ENCODE results near the gene PCDHB14. TPM values are rescaled to one million over a fixed set of nuclear protein-coding genes. Genes with fewer than 3 reads are reported as not detected.
"Not testable (repeated sequence)": the region's sequence is repeated elsewhere in the genome, so short reads cannot be mapped to it uniquely, and the experiment has no call there.

The PCDHB14 gene
- total RNA-seq, 1 experiment from 2014 or later = 0.87 TPM

GRCh38 chr5:141192110-141192725 lies 30.9 kb upstream of the PCDHB14 start, which contains the start of gene PCDHB10:
Gene PCDHB10 (plus strand): TSS chr5:141192353. CDS start chr5:141192553, 200 bp downstream.
- BruUV-seq (replicated peaks) = no TSS peak
- intact Hi-C loops (cut with micrococcal nuclease) = no loop called here

GRCh38 chr5:141194332-141194731 lies 28.8 kb upstream of the PCDHB14 start:
- H4K20me1 ChIP-seq (ENCODE audit: low read length); H3K4me1 ChIP-seq (ENCODE audit: insufficient read depth, low read length); H3K79me2 ChIP-seq (ENCODE audit: low read length); H3K27me3 ChIP-seq (ENCODE audit: low read length); H3K9me3 ChIP-seq (ENCODE audit: low read length); DNase-seq; H3K4me2 ChIP-seq (ENCODE audit: low read length); H3K9me2 ChIP-seq (replicated peaks; ENCODE audit: low read length); CTCF ChIA-PET; intact Hi-C loops (cut with micrococcal nuclease); H2AFZ ChIP-seq (ENCODE audit: low read length); H3F3A ChIP-seq (ENCODE audit: low read length, unreplicated experiment); H3K4me3 ChIP-seq (ENCODE audit: low read length); H3K27ac ChIP-seq (ENCODE audit: low read length); BruUV-seq (replicated peaks); H3K36me3 ChIP-seq (ENCODE audit: low read depth, low read length); H3K9ac ChIP-seq (ENCODE audit: low read length); ATAC-seq; POLR2A ChIA-PET (ENCODE audit: unreplicated experiment): not testable (repeated sequence)

More at GRCh38 chr5:141192110-141192725, 30.9 kb upstream of the PCDHB14 start, which contains the start of gene PCDHB10:
- Histone ChIP-seq H3K4me2 (ENCODE audit: low read length) (no peak within 1 kb of the TSS), H3K4me3 (ENCODE audit: low read length) (no peak within 1 kb of the TSS), H4K20me1 (ENCODE audit: low read length) (no peaks in the 10 kb centered on the region), H3F3A (ENCODE audit: low read length, unreplicated experiment) (no peaks in the 10 kb centered on the region), H3K79me2 (ENCODE audit: low read length) (no peaks in the 10 kb centered on the region), H3K36me3 (ENCODE audit: low read depth, low read length) (no peaks in the 10 kb centered on the region), H2AFZ (ENCODE audit: low read length) (no peak within 1 kb of the TSS), H3K9ac (ENCODE audit: low read length) (no peak within 1 kb of the TSS), H3K27ac (ENCODE audit: low read length) (no peak within 1 kb of the TSS), H3K4me1 (ENCODE audit: insufficient read depth, low read length) (no peaks in the 10 kb centered on the region), H3K27me3 (ENCODE audit: low read length) (no peaks in the 10 kb centered on the region), H3K9me3 (ENCODE audit: low read length) (peaks cover 3% of the 10 kb centered on the region; the same call in 1 of the 2 replicates), H3K9me2 (replicated peaks; ENCODE audit: low read length) (no peaks in the 10 kb centered on the region)
- ChIA-PET CTCF (no interaction called here), POLR2A (ENCODE audit: unreplicated experiment) (no interaction called here)
- peak; percentile 41 for DNase-seq
- ATAC-seq = no peak
- TF ChIP-seq, protein P1, sequence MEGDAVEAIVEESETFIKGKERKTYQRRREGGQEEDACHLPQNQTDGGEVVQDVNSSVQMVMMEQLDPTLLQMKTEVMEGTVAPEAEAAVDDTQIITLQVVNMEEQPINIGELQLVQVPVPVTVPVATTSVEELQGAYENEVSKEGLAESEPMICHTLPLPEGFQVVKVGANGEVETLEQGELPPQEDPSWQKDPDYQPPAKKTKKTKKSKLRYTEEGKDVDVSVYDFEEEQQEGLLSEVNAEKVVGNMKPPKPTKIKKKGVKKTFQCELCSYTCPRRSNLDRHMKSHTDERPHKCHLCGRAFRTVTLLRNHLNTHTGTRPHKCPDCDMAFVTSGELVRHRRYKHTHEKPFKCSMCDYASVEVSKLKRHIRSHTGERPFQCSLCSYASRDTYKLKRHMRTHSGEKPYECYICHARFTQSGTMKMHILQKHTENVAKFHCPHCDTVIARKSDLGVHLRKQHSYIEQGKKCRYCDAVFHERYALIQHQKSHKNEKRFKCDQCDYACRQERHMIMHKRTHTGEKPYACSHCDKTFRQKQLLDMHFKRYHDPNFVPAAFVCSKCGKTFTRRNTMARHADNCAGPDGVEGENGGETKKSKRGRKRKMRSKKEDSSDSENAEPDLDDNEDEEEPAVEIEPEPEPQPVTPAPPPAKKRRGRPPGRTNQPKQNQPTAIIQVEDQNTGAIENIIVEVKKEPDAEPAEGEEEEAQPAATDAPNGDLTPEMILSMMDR (conservative IDR thresholded peaks at IDR 0.05; ENCODE audit: low read depth, low read length) = peak; percentile 60
- TF ChIP-seq EZH2phosphoT487 (IDR thresholded peaks at IDR 0.05; ENCODE audit: borderline replicate concordance, low read length) (no peak), EZH2 (IDR thresholded peaks at IDR 0.05; ENCODE audit: low read length, unreplicated experiment) (no peak)

GRCh38 chr5:141196363-141196762 lies 26.8 kb upstream of the PCDHB14 start:
- H2AFZ ChIP-seq (ENCODE audit: low read length) = no peak overlapping the region
- H3K27me3 ChIP-seq (ENCODE audit: low read length) = no peaks in the 10 kb centered on the region
- H3K9me3 ChIP-seq (ENCODE audit: low read length) = peaks cover 3% of the 10 kb centered on the region; the same call in 1 of the 2 replicates
- no peak overlapping the region for H3K4me2 ChIP-seq (ENCODE audit: low read length)
- TF ChIP-seq, protein P1 (conservative IDR thresholded peaks at IDR 0.05; ENCODE audit: low read depth, low read length) = no peak
- no peak for TF ChIP-seq EZH2phosphoT487 (IDR thresholded peaks at IDR 0.05; ENCODE audit: borderline replicate concordance, low read length)
- TF ChIP-seq EZH2 (IDR thresholded peaks at IDR 0.05; ENCODE audit: low read length, unreplicated experiment) = no peak
- H3K4me3 ChIP-seq (ENCODE audit: low read length) = no peak overlapping the region
- intact Hi-C loops (cut with micrococcal nuclease) = no loop called here
- CTCF ChIA-PET = no interaction called here
- no peaks in the 10 kb centered on the region for H3K79me2 ChIP-seq (ENCODE audit: low read length)
- no TSS peak for BruUV-seq (replicated peaks)
- DNase-seq (no peak), ATAC-seq (no peak)
- H3K9me2 ChIP-seq (replicated peaks; ENCODE audit: low read length) = no peaks in the 10 kb centered on the region
- no peaks in the 10 kb centered on the region for H3K36me3 ChIP-seq (ENCODE audit: low read depth, low read length)
- no peaks in the 10 kb centered on the region for H4K20me1 ChIP-seq (ENCODE audit: low read length)
- no peak overlapping the region for H3K9ac ChIP-seq (ENCODE audit: low read length)
- POLR2A ChIA-PET (ENCODE audit: unreplicated experiment) = no interaction called here
- no peak overlapping the region for H3K27ac ChIP-seq (ENCODE audit: low read length)
- no peaks in the 10 kb centered on the region for H3K4me1 ChIP-seq (ENCODE audit: insufficient read depth, low read length)
- no peaks in the 10 kb centered on the region for H3F3A ChIP-seq (ENCODE audit: low read length, unreplicated experiment)
